ENCODE results near the gene CDT1.

The CDT1 gene

DNA sequence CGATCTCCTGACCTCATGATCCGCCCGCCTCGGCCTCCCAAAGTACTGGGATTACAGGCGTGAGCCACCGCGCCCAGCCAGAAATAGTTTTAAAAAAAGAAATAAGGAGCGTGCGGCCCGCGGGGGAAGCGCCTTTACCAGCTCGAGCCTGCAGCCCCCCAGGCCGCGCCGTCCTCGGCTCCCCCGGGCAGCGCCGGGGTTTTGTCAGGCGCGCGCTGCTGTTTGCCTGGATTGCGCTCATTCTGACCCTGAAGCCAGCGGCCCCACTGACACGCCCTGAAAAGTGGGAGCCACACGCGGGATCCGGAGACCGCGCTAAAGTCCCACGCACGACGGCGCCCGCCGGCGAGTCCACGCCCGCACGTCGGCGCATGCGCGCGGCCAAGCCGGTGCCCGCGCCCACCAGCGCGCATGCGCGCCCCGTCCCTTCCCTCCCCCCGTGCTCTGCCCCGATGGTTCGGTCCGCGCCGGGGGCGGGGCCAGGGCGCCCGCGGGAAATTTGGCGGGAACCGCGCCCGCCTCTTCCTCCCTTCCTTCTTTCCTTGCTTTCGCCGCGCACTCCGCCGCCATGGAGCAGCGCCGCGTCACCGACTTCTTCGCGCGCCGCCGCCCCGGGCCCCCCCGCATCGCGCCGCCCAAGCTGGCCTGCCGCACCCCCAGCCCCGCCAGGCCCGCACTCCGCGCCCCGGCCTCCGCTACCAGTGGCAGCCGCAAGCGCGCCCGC lies at the start of gene CDT1:
CDT1 (plus strand) TSS at position 526 of the 724 bp plus-strand sequence; CDS start at position 569, 43 bp downstream.
- DNase-seq: peak; percentile 89

- DNase-seq: no peak
Measured at GRCh38 chr16:88754109-88754911, 49.3 kb upstream of the CDT1 start.

DNA sequence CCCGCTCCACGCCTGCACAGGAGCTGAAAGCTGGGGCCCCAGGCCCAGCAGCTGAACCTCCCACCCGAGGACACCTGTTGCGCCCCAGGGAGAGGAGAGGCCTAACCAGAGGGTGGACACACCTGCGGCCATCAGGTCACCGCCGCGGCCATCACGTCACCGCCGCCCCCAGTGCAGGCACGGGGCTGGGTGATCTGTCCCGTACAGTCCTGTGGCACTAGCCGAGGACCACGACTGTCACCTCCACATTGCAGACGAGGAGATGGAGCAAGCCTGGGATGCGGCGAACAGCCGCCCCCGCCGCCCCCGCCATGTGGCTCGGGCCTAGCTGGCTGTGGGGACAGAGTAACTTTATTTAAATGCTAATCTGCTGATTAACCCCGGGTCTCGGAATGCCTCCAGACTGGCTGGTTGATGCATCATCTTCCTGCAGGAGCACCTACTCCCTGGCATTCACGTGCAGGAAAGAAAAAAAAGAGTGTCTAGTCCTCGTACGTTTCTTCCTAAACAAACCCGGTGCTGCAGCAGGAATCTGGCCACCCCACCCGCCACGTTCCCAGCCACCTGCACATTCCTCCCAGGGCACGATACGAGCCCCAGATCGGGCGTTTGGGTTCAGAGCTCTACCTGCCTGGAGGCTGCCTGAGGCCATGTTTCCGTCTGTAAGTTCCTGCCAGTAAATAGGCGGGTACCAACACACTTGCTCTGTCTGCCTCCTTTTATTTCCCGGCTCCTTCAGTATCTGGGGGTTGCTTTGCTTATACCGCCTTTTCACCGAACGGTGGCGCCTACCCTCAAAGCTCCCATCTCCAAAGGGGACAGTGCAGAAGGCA lies 48.5 kb upstream of the CDT1 start:
- DNase-seq: no peak

- DNase-seq: no peak
Measured at GRCh38 chr16:88755745-88756443, 47.7 kb upstream of the CDT1 start.

DNA sequence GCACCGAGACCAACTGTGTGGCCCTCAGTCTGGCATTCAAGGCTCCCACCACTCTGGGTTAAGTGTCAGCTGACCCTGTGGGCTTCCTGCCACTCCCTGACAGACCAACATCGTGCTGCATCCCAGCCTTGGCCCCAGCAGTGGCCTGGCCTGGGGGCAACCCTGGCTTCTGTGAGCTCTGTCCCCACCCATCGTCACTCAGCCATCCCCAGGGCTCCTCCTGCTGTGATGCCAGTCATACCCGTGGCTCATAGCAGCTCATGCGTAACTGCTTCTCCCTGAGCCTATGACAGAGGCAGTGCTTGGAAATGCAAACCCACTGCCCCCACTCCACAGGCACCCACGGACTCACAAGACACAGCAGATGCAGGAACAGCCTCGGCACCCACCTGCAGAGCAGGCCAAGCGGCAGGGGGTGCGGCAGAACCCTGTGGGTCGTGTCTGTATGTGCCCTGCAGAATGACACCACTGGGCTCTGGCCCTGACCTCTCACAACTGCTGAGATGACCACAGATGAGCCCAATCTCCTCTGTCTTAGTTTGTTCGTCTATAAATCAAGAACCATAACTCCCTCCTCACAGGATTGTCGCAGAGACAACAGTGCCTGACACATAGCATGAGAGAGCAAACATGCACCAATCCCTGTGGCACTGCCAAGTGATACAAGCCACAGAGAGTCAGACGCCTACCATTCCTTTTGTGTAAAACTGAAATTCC lies 45.2 kb upstream of the CDT1 start:
- DNase-seq: no peak

- no peak for DNase-seq
Measured at GRCh38 chr16:88758944-88759244, 44.7 kb upstream of the CDT1 start.

- DNase-seq: peak; percentile 40
Measured at GRCh38 chr16:88759245-88759975, 44.2 kb upstream of the CDT1 start.

DNA sequence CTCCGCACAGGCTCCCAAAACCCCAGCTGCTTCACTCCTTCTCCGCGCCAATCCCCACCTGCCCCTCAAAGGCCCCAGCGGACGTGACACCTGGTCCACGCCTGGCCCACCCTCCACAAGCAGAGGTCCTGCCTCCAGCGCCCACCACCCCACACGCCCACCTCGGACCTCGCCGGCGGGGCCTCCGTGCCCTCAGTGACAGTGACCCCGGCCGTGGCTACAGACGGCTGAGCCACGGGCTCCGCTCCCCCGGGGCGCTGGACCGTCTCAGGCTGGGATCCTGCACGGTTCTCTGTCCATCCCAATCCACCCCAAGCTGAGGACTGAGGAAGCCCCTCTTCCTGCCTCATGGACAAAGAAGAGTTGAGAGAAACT lies 43.6 kb upstream of the CDT1 start:
- no peak for DNase-seq

- DNase-seq: no peak
Measured at GRCh38 chr16:88760424-88761142, 43.0 kb upstream of the CDT1 start.

- DNase-seq: no peak
Measured at GRCh38 chr16:88761143-88761534, 42.5 kb upstream of the CDT1 start.

GRCh38 chr16:88761830-88762229 lies 41.8 kb upstream of the CDT1 start:
- DNase-seq: no peak

DNA sequence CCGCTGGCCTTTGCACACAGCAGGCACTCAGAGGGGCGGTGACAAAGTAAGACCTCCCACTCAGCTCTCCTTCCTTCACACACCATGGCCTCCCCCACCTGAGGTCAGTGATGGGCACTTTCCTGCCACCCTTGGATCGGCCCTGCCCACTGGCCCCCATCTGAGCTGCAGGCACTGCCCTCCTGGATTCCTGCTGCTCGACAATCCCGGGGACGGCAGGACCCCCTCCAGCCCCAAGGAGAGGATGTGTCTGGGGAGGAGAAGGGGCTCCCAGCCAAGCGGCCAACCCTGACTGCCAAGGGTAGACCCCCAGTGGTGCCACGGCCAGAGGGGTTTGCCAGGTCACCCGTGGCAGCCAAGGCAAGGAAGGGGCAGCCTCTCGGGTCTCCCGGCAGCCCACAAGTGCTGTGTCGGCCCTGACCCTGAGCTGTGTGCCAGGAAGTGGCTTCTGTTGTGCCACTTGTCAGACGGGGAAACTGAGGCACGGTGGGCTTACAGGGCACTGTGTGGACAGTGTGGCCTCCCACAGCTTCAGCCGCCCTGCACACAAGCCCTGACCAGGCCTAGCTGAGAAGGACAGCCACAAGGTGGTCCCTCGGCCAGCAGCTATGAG lies 41.2 kb upstream of the CDT1 start:
- no peak for DNase-seq

DNA sequence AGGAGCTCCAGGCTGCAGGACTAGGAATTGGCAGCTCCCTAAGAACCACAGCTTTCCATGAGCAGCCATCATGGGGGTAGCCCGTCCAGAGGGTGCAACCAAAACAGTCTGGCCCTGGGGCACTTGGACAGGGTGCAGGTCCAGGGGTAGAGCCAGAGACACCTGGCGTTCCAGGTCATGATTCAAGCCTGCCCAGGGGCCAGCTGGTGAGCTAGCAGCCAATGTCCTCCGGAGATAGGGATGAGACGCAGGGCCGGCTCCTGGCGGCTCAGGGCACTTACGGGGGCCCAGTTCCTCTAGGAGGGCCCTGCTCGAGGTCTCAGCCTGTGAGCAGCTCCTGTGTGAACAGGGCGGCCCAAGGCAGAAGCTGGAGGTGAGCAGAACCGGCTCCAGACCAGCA lies 40.6 kb upstream of the CDT1 start:
- DNase-seq: no peak

DNA sequence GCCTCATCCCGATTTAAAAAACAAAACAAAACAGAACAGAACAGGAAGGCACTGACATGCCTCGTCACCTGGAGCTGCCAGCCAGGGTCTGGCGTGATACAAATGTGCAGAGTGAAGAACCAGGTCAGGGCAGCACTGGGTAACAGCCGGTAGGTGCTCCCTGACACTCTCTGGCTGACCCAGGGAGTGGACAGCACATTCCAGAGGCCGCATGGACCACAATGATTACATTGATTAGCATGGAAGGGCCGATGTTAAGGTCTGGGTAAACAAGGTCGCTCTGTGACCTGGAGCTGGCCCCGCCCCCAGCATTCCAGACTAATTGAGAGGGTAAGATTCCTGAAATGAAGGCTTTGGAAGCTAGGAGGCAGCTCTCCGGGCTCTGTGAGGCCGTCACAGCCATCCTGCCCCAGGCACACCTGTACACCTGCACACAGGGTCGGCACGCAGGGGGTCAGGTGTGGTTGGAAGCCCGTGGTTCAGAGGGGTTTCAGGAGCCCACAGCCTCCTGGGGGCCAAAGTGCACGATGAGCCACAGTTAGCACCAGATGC lies 40.0 kb upstream of the CDT1 start:
- DNase-seq: no peak

DNA sequence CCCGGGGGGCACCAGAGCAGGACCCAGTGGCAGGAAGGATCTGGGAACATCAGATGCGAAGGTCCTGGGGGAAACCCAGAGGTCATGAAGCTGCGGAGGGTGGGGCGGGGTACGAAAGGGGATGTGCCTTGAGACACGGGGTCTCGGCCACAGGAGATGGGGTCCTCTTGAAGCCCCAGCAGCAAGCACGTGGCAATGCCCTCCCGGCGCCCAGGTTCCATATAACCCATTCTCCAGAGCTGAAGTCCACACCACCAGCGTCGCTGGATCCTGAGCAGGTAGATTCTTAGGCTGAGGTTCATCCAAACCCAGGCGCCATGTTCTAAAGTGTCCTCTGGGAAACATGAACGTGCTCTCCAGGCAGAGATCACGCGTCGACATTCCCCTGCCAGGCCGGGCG lies 39.5 kb upstream of the CDT1 start:
- DNase-seq: no peak

- no peak for DNase-seq
Measured at GRCh38 chr16:88764913-88765349, 38.7 kb upstream of the CDT1 start.

- no peak for DNase-seq
Measured at GRCh38 chr16:88766975-88767374, 36.6 kb upstream of the CDT1 start.

- no peak for DNase-seq
Measured at GRCh38 chr16:88767546-88768070, 36.0 kb upstream of the CDT1 start.

- no peak for DNase-seq
Measured at GRCh38 chr16:88768071-88768783, 35.4 kb upstream of the CDT1 start.

All from stimulated activated CD8-positive, alpha-beta memory T cell treated with anti-CD3 and anti-CD28 coated beads, Interleukin-4, amount 100 ng/mL, for 48 hours (primary cell).